Measurements from ENCODE around the gene MGAT3. TPM values are rescaled to one million over a fixed set of nuclear protein-coding genes. Genes with fewer than 3 reads are reported as not detected.

Gene MGAT3
- total and polyA plus RNA-seq, 4 donors = 0.26 to 11.0 (median 1.8) TPM

DNA sequence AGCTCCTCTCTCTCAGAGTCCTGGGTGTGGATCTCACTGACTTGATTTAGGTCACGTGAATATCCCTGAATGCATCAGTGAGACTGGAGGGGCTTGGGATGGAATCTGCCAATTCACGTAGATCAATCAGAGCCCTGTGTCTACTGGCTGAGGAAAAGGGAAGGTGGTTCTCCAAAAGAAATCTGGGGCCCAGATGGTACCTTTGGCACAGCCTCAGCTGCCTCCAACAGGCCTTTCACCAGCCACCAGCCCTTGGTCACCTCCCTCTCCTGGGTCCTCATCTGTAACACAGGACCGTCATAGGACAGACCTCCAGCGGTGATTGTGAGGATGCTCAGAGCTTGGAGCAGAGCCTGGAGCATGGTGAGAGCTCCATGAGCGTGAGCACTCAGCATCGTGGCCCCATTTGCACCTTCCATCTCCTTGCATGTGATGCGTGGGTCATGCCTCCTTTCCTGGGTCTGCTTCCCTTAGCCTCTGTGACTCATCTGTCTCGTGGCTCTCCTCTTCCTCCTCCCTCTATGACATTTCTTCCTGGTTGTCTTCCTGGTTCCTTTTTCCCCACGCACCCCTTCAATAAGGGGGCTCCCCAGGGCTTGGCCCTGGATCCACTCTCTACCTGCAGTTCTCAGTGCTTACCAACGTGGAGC is 37.8 kb downstream of the MGAT3 start:
- no peaks in the 10 kb centered on the region for H3K27me3 ChIP-seq (ENCODE audit: control insufficient read depth in 1 of 2, insufficient read depth in 2 of 2, low read length in 1 of 2)
- no peak for ATAC-seq (ENCODE audit: low FRiP score)
- DNase-seq = no peak
- H3K4me3 ChIP-seq (ENCODE audit: low read length in 2 of 2) = no peak overlapping the region
- H3K27ac ChIP-seq (ENCODE audit: low read depth in 1 of 2, low read length in 2 of 2) = no peak overlapping the region
- H3K36me3 ChIP-seq (ENCODE audit: control insufficient read depth in 1 of 2, insufficient read depth in 2 of 2, low read length in 1 of 2) = no peaks in the 10 kb centered on the region
- H3K9me3 ChIP-seq (ENCODE audit: control insufficient read depth, low read length) = no peaks in the 10 kb centered on the region
- intact Hi-C loops (cut with DNase I) = loop anchor here (5.0 to 10.0 kb wide), 2 partner anchors 57 to 90 kb away; no protein-coding TSS in a partner anchor
- 84% methylated on average over 10 of the region's 10 CpGs for WGBS, 2 donors
- H3K4me1 ChIP-seq (ENCODE audit: control insufficient read depth in 1 of 2, insufficient read depth in 2 of 2, low read length in 2 of 2) = no peaks in the 10 kb centered on the region

GRCh38 chr22:39496131-39496838 is 39.5 kb downstream of the MGAT3 start:
- H3K4me1 ChIP-seq (ENCODE audit: control insufficient read depth in 1 of 2, insufficient read depth in 2 of 2, low read length in 2 of 2) = no peaks in the 10 kb centered on the region

DNA sequence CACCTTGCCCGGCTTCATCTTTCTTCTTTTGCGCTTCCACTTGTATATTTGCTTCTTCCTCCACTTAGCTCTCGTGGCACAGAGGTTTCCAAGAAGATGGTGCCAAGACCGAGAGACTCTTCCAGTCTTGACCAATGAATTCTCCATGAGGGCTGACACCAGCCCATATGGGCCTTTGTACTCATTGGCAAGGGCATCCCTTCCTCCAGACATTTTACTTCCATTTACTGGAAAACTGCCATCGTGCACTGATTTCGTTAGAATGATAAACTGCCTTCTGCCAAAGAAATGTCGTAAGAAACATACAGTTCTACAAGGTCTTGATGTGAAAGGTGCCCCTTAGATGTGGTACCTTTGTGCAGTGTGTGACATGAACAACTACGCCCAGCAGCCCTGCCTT is 40.6 kb downstream of the MGAT3 start:
- ATAC-seq (ENCODE audit: low FRiP score) = no peak
- 73 to 76% methylated on average over 8 of the region's 8 CpGs for WGBS, 2 donors

More at GRCh38 chr22:39496131-39496838, 39.5 kb downstream of the MGAT3 start:
- Histone ChIP-seq H3K36me3 (ENCODE audit: control insufficient read depth in 1 of 2, insufficient read depth in 2 of 2, low read length in 1 of 2) (no peaks in the 10 kb centered on the region), H3K4me3 (ENCODE audit: low read length in 2 of 2) (no peak overlapping the region), H3K27ac (ENCODE audit: low read depth in 1 of 2, low read length in 2 of 2) (no peak overlapping the region), H3K9me3 (ENCODE audit: control insufficient read depth, low read length) (no peaks in the 10 kb centered on the region), H3K27me3 (ENCODE audit: control insufficient read depth in 1 of 2, insufficient read depth in 2 of 2, low read length in 1 of 2) (no peaks in the 10 kb centered on the region)
- ATAC-seq (ENCODE audit: low FRiP score) = peak; percentile 67
- 41 to 43% methylated on average over 13 of the region's 13 CpGs for WGBS, 2 donors
- DNase-seq = peak; percentile 86 to 89
- intact Hi-C loops (cut with DNase I) = loop anchor here in 1 of 2 donors (10.0 kb wide), 1 partner anchor 91 kb away; no protein-coding TSS in a partner anchor

DNA sequence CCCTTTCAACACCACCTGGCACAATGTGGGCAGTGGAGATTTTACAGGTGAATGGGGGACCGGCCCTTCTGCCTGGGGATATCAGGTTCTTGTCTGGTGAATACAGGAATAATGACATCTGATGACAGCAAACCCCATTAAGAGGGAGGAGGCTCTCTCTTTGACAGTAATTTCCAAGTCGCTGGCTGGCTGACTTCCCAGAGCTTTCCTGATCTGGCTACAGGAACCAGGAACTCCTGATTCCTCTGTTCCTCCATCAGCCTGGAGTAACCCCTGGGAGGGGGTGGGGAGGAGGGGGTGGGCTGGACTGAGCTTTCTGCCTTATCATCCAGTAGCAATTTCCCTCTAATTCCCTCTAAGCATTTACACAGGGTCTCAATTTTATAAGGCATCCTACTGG is 41.6 kb downstream of the MGAT3 start:
- 56 to 66% methylated on average over 2 of the region's 2 CpGs for WGBS, 2 donors
- intact Hi-C loops (cut with DNase I) = loop anchor here in 1 of 2 donors (10.0 kb wide), 1 partner anchor 94 kb away; no protein-coding TSS in a partner anchor
- Histone ChIP-seq H3K27me3 (ENCODE audit: control insufficient read depth in 1 of 2, insufficient read depth in 2 of 2, low read length in 1 of 2) (no peaks in the 10 kb centered on the region), H3K4me1 (ENCODE audit: control insufficient read depth in 1 of 2, insufficient read depth in 2 of 2, low read length in 2 of 2) (peaks cover 2 to 5% of the 10 kb centered on the region in 2 donors), H3K9me3 (ENCODE audit: control insufficient read depth, low read length) (no peaks in the 10 kb centered on the region), H3K27ac (ENCODE audit: low read depth in 1 of 2, low read length in 2 of 2) (no peak overlapping the region), H3K36me3 (ENCODE audit: control insufficient read depth in 1 of 2, insufficient read depth in 2 of 2, low read length in 1 of 2) (no peaks in the 10 kb centered on the region), H3K4me3 (ENCODE audit: low read length in 2 of 2) (no peak overlapping the region)
- ATAC-seq (ENCODE audit: low FRiP score) (no peak), DNase-seq (no peak)

More for the DNA sequence above, 40.6 kb downstream of the MGAT3 start:
- Histone ChIP-seq H3K9me3 (ENCODE audit: control insufficient read depth, low read length) (no peaks in the 10 kb centered on the region), H3K36me3 (ENCODE audit: control insufficient read depth in 1 of 2, insufficient read depth in 2 of 2, low read length in 1 of 2) (no peaks in the 10 kb centered on the region), H3K4me3 (ENCODE audit: low read length in 2 of 2) (no peak overlapping the region), H3K27ac (ENCODE audit: low read depth in 1 of 2, low read length in 2 of 2) (no peak overlapping the region), H3K4me1 (ENCODE audit: control insufficient read depth in 1 of 2, insufficient read depth in 2 of 2, low read length in 2 of 2) (peaks cover 0 to 2% of the 10 kb centered on the region in 2 donors), H3K27me3 (ENCODE audit: control insufficient read depth in 1 of 2, insufficient read depth in 2 of 2, low read length in 1 of 2) (no peaks in the 10 kb centered on the region)
- intact Hi-C loops (cut with DNase I) = loop anchor here in 1 of 2 donors (10.0 kb wide), 1 partner anchor 93 kb away; no protein-coding TSS in a partner anchor
- DNase-seq = no peak

DNA sequence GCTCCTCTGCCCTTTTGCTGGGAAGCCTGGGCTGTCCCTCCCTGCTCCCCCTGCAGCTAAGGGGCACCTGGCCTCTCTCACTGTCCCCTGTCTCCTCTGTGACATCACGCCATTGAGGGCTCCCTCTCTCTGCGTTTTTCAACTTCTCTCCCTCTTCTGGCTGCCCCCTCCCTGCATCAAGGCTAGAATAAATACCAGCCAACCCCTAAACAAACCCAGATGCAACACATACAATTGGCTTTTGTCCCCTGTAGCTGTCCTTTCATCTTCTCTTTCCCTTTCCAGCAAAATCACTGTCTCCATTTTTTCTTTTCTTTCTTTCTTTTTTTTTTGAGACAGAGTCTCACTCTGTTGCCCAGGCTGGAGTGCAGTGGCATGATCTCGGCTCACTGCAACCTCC is 42.0 kb downstream of the MGAT3 start:
- intact Hi-C loops (cut with DNase I) = loop anchor here in 1 of 2 donors (10.0 kb wide), 1 partner anchor 94 kb away; no protein-coding TSS in a partner anchor
- H3K4me3 ChIP-seq (ENCODE audit: low read length in 2 of 2) = no peak overlapping the region
- H3K4me1 ChIP-seq (ENCODE audit: control insufficient read depth in 1 of 2, insufficient read depth in 2 of 2, low read length in 2 of 2) = peaks cover 2 to 9% of the 10 kb centered on the region in 2 donors
- H3K27me3 ChIP-seq (ENCODE audit: control insufficient read depth in 1 of 2, insufficient read depth in 2 of 2, low read length in 1 of 2) = no peaks in the 10 kb centered on the region
- DNase-seq (no peak), ATAC-seq (ENCODE audit: low FRiP score) (no peak)
- H3K36me3 ChIP-seq (ENCODE audit: control insufficient read depth in 1 of 2, insufficient read depth in 2 of 2, low read length in 1 of 2) = no peaks in the 10 kb centered on the region
- WGBS, 2 donors = 70 to 86% methylated on average over 3 of the region's 3 CpGs
- no peak overlapping the region for H3K27ac ChIP-seq (ENCODE audit: low read depth in 1 of 2, low read length in 2 of 2)
- H3K9me3 ChIP-seq (ENCODE audit: control insufficient read depth, low read length) = no peaks in the 10 kb centered on the region

DNA sequence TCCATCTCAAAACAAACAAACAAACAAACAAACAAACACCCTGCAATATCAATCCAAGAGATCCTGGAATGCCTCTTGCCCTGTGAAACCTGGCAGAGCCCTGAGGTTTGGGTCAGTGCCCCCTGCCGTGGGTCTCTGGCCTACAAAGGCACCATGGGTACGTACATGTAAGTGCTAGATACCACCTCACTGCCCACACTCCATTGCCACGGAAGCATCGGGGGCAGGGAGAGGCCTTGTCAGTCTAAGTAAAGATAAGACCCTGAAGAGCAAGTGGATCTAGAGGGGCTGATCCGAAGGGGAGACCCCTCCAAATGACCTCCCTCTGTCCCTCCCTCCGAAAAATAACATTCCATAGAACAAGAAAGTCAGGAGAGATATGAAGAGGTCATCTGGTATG is 43.3 kb downstream of the MGAT3 start:
- intact Hi-C loops (cut with DNase I) = loop anchor here in 1 of 2 donors (5.0 kb wide), 1 partner anchor 103 kb away; the partner anchor contains the start of gene TAB1
- no peak overlapping the region for H3K4me3 ChIP-seq (ENCODE audit: low read length in 2 of 2)
- peaks cover 2 to 11% of the 10 kb centered on the region in 2 donors for H3K4me1 ChIP-seq (ENCODE audit: control insufficient read depth in 1 of 2, insufficient read depth in 2 of 2, low read length in 2 of 2)
- no peak overlapping the region for H3K27ac ChIP-seq (ENCODE audit: low read depth in 1 of 2, low read length in 2 of 2)
- H3K9me3 ChIP-seq (ENCODE audit: control insufficient read depth, low read length) = no peaks in the 10 kb centered on the region
- no peaks in the 10 kb centered on the region for H3K27me3 ChIP-seq (ENCODE audit: control insufficient read depth in 1 of 2, insufficient read depth in 2 of 2, low read length in 1 of 2)
- DNase-seq = no peak
- 89 to 90% methylated on average over 6 of the region's 6 CpGs for WGBS, 2 donors
- peaks cover 0 to 1% of the 10 kb centered on the region in 2 donors for H3K36me3 ChIP-seq (ENCODE audit: control insufficient read depth in 1 of 2, insufficient read depth in 2 of 2, low read length in 1 of 2)
- no peak for ATAC-seq (ENCODE audit: low FRiP score)

GRCh38 chr22:39501644-39502108 is 44.9 kb downstream of the MGAT3 start:
- no peak for DNase-seq
- Histone ChIP-seq H3K4me1 (ENCODE audit: control insufficient read depth in 1 of 2, insufficient read depth in 2 of 2, low read length in 2 of 2) (peaks cover 2 to 11% of the 10 kb centered on the region in 2 donors), H3K36me3 (ENCODE audit: control insufficient read depth in 1 of 2, insufficient read depth in 2 of 2, low read length in 1 of 2) (peaks cover 0 to 1% of the 10 kb centered on the region in 2 donors), H3K4me3 (ENCODE audit: low read length in 2 of 2) (peak overlapping the region in 1 of 2 donors; percentile 28), H3K27ac (ENCODE audit: low read depth in 1 of 2, low read length in 2 of 2) (peak overlapping the region in 1 of 2 donors; percentile 34), H3K9me3 (ENCODE audit: control insufficient read depth, low read length) (no peaks in the 10 kb centered on the region), H3K27me3 (ENCODE audit: control insufficient read depth in 1 of 2, insufficient read depth in 2 of 2, low read length in 1 of 2) (no peaks in the 10 kb centered on the region)
- intact Hi-C loops (cut with DNase I) = loop anchor here in 1 of 2 donors (2.0 to 5.0 kb wide), 2 partner anchors 19 to 104 kb away; partner anchors contain the start of genes ATF4 and TAB1
- no peak for ATAC-seq (ENCODE audit: low FRiP score)
- 16 to 18% methylated on average over 11 to 13 of the region's 13 CpGs for WGBS, 2 donors

DNA sequence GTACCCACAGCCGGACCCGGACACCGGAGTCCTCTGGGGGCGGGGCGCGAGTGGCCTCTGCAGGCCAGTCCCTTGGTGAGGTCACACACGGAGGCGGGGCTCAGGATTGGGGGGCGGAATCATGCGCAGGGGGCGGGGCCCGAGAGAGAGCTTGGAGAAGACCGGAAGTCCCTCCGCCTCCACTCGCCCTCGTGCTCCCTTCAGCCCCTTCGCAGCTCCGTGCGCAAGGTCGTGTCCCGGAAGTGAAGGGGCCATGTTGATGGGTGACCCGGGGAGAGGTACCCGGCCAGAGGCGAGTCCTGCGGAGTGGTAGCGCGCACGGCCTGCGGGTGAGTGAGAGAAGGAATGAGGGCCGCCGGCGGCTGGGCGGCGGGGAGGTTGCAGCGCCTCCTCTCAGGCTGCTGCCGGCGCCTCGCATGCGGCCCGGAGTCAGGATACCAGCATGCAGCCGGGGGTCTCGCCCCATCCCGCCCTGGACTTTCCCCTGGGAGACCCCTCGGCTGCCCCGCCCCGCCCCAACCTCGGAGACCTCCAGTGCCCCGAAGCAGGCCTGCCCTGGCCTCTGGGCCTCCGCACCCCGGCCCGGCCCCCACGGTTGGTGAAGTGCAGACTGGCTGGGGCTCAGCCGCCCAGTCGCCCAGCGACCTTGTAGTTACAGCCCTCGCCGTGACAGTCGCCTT is 45.4 kb downstream of the MGAT3 start, which contains the start of gene MIEF1:
Gene MIEF1, plus strand, starts transcription at position 182 of the 680 bp plus-strand sequence. CDS start 9,005 bp downstream, outside the sequence.
- intact Hi-C loops (cut with DNase I) = loop anchor here in 1 of 2 donors (2.0 to 5.0 kb wide), 2 partner anchors 19 to 105 kb away; partner anchors contain the start of genes ATF4 and TAB1
- 0% methylated on average over 39 to 58 of the region's 58 CpGs for WGBS, 2 donors

More for the DNA sequence above, 45.4 kb downstream of the MGAT3 start, which contains the start of gene MIEF1:
- Histone ChIP-seq H3K9me3 (ENCODE audit: control insufficient read depth, low read length) (no peaks in the 10 kb centered on the region), H3K27ac (ENCODE audit: low read depth in 1 of 2, low read length in 2 of 2) (peak within 1 kb of the TSS in 1 of 2 donors; percentile 34), H3K27me3 (ENCODE audit: control insufficient read depth in 1 of 2, insufficient read depth in 2 of 2, low read length in 1 of 2) (no peaks in the 10 kb centered on the region), H3K4me3 (ENCODE audit: low read length in 2 of 2) (peak within 1 kb of the TSS; percentile 86 to 96), H3K4me1 (ENCODE audit: control insufficient read depth in 1 of 2, insufficient read depth in 2 of 2, low read length in 2 of 2) (peaks cover 2 to 11% of the 10 kb centered on the region in 2 donors), H3K36me3 (ENCODE audit: control insufficient read depth in 1 of 2, insufficient read depth in 2 of 2, low read length in 1 of 2) (peaks cover 0 to 1% of the 10 kb centered on the region in 2 donors)
- peak; percentile 99 to 100 for DNase-seq
- peak; percentile 98 for ATAC-seq (ENCODE audit: low FRiP score)
